Kidney (tissue), 14 donors: ENCODE data around the gene DRG2. TPM values are rescaled to one million over a fixed set of nuclear protein-coding genes. Genes with fewer than 3 reads are reported as not detected.

Experiments used
- DNase-seq, 5 donors: peaks; one replicate each; pipeline ENCODE4 v3.0.0-alpha.2; 2013 to 2020
- FAIRE-seq: peaks from 2 replicates; lab custom pipeline; 2012; peaks lifted over from hg19 to GRCh38; lab: Jason Lieb, UNC
- H3K27ac ChIP-seq, 2 donors: one replicate each; pipeline ENCODE4 v1.7.0; 2013; ENCODE audit warnings: low read depth in 2 of 2, low read length in 2 of 2, inconsistent platforms in 1 of 2
- H3K27me3 ChIP-seq: one replicate; pipeline ENCODE4 v1.7.1; 2013; ENCODE audit warnings: low read length, inconsistent platforms; ENCODE audit not compliant: control insufficient read depth, insufficient read depth
- H3K36me3 ChIP-seq, 3 donors: one replicate each; pipeline versions ENCODE4 v1.7.0 to v1.7.1; 2013; ENCODE audit warnings: low read length in 3 of 3, control low read depth in 1 of 3, inconsistent platforms in 1 of 3; ENCODE audit not compliant: insufficient read depth in 3 of 3, control insufficient read depth in 2 of 3
- H3K4me1 ChIP-seq, 3 donors: one replicate each; pipeline versions ENCODE4 v1.7.0 to v1.7.1; 2013; ENCODE audit warnings: low read length in 3 of 3, inconsistent platforms in 1 of 3, low read depth in 1 of 3; ENCODE audit not compliant: control insufficient read depth in 2 of 3, insufficient read depth in 2 of 3
- H3K4me3 ChIP-seq, 3 donors: one replicate each; pipeline versions ENCODE4 v1.7.0 to v1.8.1; 2013; ENCODE audit warnings: low read length in 3 of 3, control low read depth in 1 of 3, inconsistent platforms in 1 of 3
- H3K9ac ChIP-seq, 3 donors: one replicate each; pipeline versions ENCODE4 v1.7.0 to v1.7.1; 2013; ENCODE audit warnings: low read length in 3 of 3, control low read depth in 1 of 3, inconsistent platforms in 1 of 3
- H3K9me3 ChIP-seq, 3 donors: one replicate each; pipeline versions ENCODE4 v1.7.0 to v1.7.1; 2013; ENCODE audit warnings: low read length in 3 of 3, control low read depth in 1 of 3, inconsistent platforms in 1 of 3; ENCODE audit not compliant: control insufficient read depth in 2 of 3, insufficient read depth in 1 of 3
- CTCF ChIP-seq: IDR thresholded peaks from 3 replicates; pipeline ENCODE4 v1.5.1; 2012; ENCODE audit warnings: mild to moderate bottlenecking, moderate library complexity, borderline replicate concordance; ENCODE audit not compliant: insufficient read depth; ENCODE audit errors: extremely low read depth
- intact Hi-C: fragments of 100-400 bp; cut with DNase I; formaldehyde crosslinking; loops from one replicate; pipeline ENCODE4 v1.11.1; 2022
- polyA plus RNA-seq: library from polyadenylated mRNA; stranded (reverse); fragments of 350-450 nt; fragmentation: Illumina TruSeq; extraction: RNeasy Lipid Tissue Mini Kit (QIAGEN cat#74804); gene quantifications from one replicate; pipeline ENCODE4 v1.2.3, GENCODE V29; 2014; ENCODE audit warnings: low read depth, low replicate concordance; ENCODE audit not compliant: insufficient read depth
- total RNA-seq: library from RNA; stranded (reverse); fragmentation: NEBNext Ultra II Directional; extraction: Animal tissue kit (Norgen Biotek cat#: 25700); gene quantifications from one replicate; pipeline ENCODE4 v1.2.1, GENCODE V29; 2021
- donor health status: control.
- donor health status: control.
- donor health status: control.
- donor health status: control.
- donor health status: control.
- donor health status: DM: yes; HTN: yes; CAD: no.
- donor health status: Normal renal cell carcinoma (clear cell type).

Gene DRG2
- total and polyA plus RNA-seq, 2 donors from 2014 or later, result 39.2 to 49.3 TPM

GRCh38 chr17:18041776-18042175, 46.0 kb upstream of the DRG2 start:
- no peak overlapping the region for H3K4me3 ChIP-seq
- intact Hi-C loops, result no loop called here
- no peak overlapping the region for H3K27ac ChIP-seq
- H3K9ac ChIP-seq, result no peak overlapping the region
- no peak for FAIRE-seq
- H3K9me3 ChIP-seq, result no peaks in the 10 kb centered on the region
- no peaks in the 10 kb centered on the region for H3K27me3 ChIP-seq
- TF ChIP-seq CTCF, result no peak
- no peak for DNase-seq
- peaks cover 0 to 20% (median 10%) of the 10 kb centered on the region in 3 donors for H3K4me1 ChIP-seq
- H3K36me3 ChIP-seq, result no peaks in the 10 kb centered on the region

- Histone ChIP-seq H3K36me3 (peaks cover 0 to 5% (median 0%) of the 10 kb centered on the region in 3 donors), H3K27me3 (no peaks in the 10 kb centered on the region), H3K9ac (no peak overlapping the region), H3K9me3 (no peaks in the 10 kb centered on the region), H3K4me1 (peaks cover 0 to 13% (median 9%) of the 10 kb centered on the region in 3 donors), H3K4me3 (no peak overlapping the region), H3K27ac (no peak overlapping the region)
- intact Hi-C loops, result no loop called here
- no peak for FAIRE-seq
- DNase-seq, result no peak
- no peak for TF ChIP-seq CTCF
Measured at GRCh38 chr17:18042983-18043382, 44.8 kb upstream of the DRG2 start.

GRCh38 chr17:18043491-18043890, 44.3 kb upstream of the DRG2 start:
- no peaks in the 10 kb centered on the region for H3K27me3 ChIP-seq
- H3K9ac ChIP-seq, result no peak overlapping the region
- no peak for FAIRE-seq
- no peak overlapping the region for H3K27ac ChIP-seq
- intact Hi-C loops, result no loop called here
- no peak overlapping the region for H3K4me3 ChIP-seq
- DNase-seq, result peak in 1 of 5 donors; percentile 36
- no peaks in the 10 kb centered on the region for H3K9me3 ChIP-seq
- H3K36me3 ChIP-seq, result peaks cover 0 to 5% (median 0%) of the 10 kb centered on the region in 3 donors
- H3K4me1 ChIP-seq, result peaks cover 0 to 8% (median 6%) of the 10 kb centered on the region in 3 donors
- TF ChIP-seq CTCF, result peak; percentile 23

- DNase-seq (no peak), FAIRE-seq (no peak)
- Histone ChIP-seq H3K4me3 (no peak overlapping the region), H3K36me3 (peaks cover 0 to 5% (median 0%) of the 10 kb centered on the region in 3 donors), H3K27me3 (no peaks in the 10 kb centered on the region), H3K4me1 (peaks cover 0 to 8% (median 6%) of the 10 kb centered on the region in 3 donors), H3K9me3 (no peaks in the 10 kb centered on the region), H3K9ac (no peak overlapping the region), H3K27ac (no peak overlapping the region)
- intact Hi-C loops, result no loop called here
- TF ChIP-seq CTCF, result no peak
Measured at GRCh38 chr17:18044609-18045008, 43.1 kb upstream of the DRG2 start.
